B cell (primary cell): ENCODE data around the gene ANKFY1.

ENCODE experiments used
- CTCF ChIP-seq: fragments of 200-600 bp; IDR thresholded peaks from one replicate; pipeline ENCODE4 v1.8.0; 2022; ENCODE audit warnings: antibody characterized with exemption, mild to moderate bottlenecking
- EZH2 ChIP-seq: IDR thresholded peaks from 2 replicates; pipeline ENCODE4 v1.6.1; 2012; ENCODE audit warnings: borderline replicate concordance, low read depth, mild to moderate bottlenecking, moderate library complexity, low read length; ENCODE audit not compliant: insufficient read depth, poor library complexity, severe bottlenecking

- no peak for TF ChIP-seq CTCF
- TF ChIP-seq EZH2 = no peak
These were observed 62.6 kb downstream of the ANKFY1 start for GRCh38 chr17:4201226-4201625.
